ENCODE data around the gene DAB2IP. TPM values are rescaled to one million over a fixed set of nuclear protein-coding genes. Genes with fewer than 3 reads are reported as not detected.

DAB2IP gene
- total and polyA plus RNA-seq, 2 donors from 2014 or later, result 33.8 to 105 TPM

GRCh38 chr9:121748727-121749423, 97.4 kb downstream of the DAB2IP start:
- DNase-seq, result peak in 1 of 5 donors; percentile 91
- Histone ChIP-seq H3K27me3 (ENCODE audit: control insufficient read depth, insufficient read depth, low read length) (no peaks in the 10 kb centered on the region), H3K4me3 (ENCODE audit: low read length in 3 of 3) (no peak overlapping the region), H3K9ac (ENCODE audit: low read length in 3 of 3) (no peak overlapping the region), H3K9me3 (ENCODE audit: control insufficient read depth in 2 of 3, insufficient read depth in 1 of 3, low read length in 3 of 3) (no peaks in the 10 kb centered on the region), H3K27ac (ENCODE audit: low read depth in 2 of 2, low read length in 2 of 2) (peak overlapping the region; percentile 44 to 64), H3K36me3 (ENCODE audit: control insufficient read depth in 2 of 3, insufficient read depth in 3 of 3, low read length in 3 of 3) (no peaks in the 10 kb centered on the region), H3K4me1 (ENCODE audit: control insufficient read depth in 2 of 3, insufficient read depth in 2 of 3, low read depth in 1 of 3, low read length in 3 of 3) (peaks cover 4 to 84% (median 62%) of the 10 kb centered on the region in 3 donors)
- FAIRE-seq, result no peak
- TF ChIP-seq CTCF (IDR thresholded peaks at IDR 0.05; ENCODE audit: borderline replicate concordance, extremely low read depth, insufficient read depth), result no peak
- intact Hi-C loops (cut with DNase I), result no loop called here

GRCh38 chr9:121749614-121750013, 98.2 kb downstream of the DAB2IP start:
- intact Hi-C loops (cut with DNase I), result no loop called here
- Histone ChIP-seq H3K4me1 (ENCODE audit: control insufficient read depth in 2 of 3, insufficient read depth in 2 of 3, low read depth in 1 of 3, low read length in 3 of 3) (peaks cover 2 to 84% (median 65%) of the 10 kb centered on the region in 3 donors), H3K4me3 (ENCODE audit: low read length in 3 of 3) (no peak overlapping the region), H3K27me3 (ENCODE audit: control insufficient read depth, insufficient read depth, low read length) (no peaks in the 10 kb centered on the region), H3K36me3 (ENCODE audit: control insufficient read depth in 2 of 3, insufficient read depth in 3 of 3, low read length in 3 of 3) (no peaks in the 10 kb centered on the region), H3K9ac (ENCODE audit: low read length in 3 of 3) (no peak overlapping the region), H3K9me3 (ENCODE audit: control insufficient read depth in 2 of 3, insufficient read depth in 1 of 3, low read length in 3 of 3) (no peaks in the 10 kb centered on the region), H3K27ac (ENCODE audit: low read depth in 2 of 2, low read length in 2 of 2) (peak overlapping the region; percentile 44 to 64)
- FAIRE-seq (no peak), DNase-seq (no peak)
- TF ChIP-seq CTCF (IDR thresholded peaks at IDR 0.05; ENCODE audit: borderline replicate concordance, extremely low read depth, insufficient read depth), result no peak

GRCh38 chr9:121750259-121750714, 98.9 kb downstream of the DAB2IP start:
- Histone ChIP-seq H3K4me3 (ENCODE audit: low read length in 3 of 3) (no peak overlapping the region), H3K9me3 (ENCODE audit: control insufficient read depth in 2 of 3, insufficient read depth in 1 of 3, low read length in 3 of 3) (no peaks in the 10 kb centered on the region), H3K36me3 (ENCODE audit: control insufficient read depth in 2 of 3, insufficient read depth in 3 of 3, low read length in 3 of 3) (no peaks in the 10 kb centered on the region), H3K27me3 (ENCODE audit: control insufficient read depth, insufficient read depth, low read length) (no peaks in the 10 kb centered on the region), H3K27ac (ENCODE audit: low read depth in 2 of 2, low read length in 2 of 2) (peak overlapping the region in 1 of 2 donors; percentile 47), H3K9ac (ENCODE audit: low read length in 3 of 3) (peak overlapping the region in 1 of 3 donors; percentile 55), H3K4me1 (ENCODE audit: control insufficient read depth in 2 of 3, insufficient read depth in 2 of 3, low read depth in 1 of 3, low read length in 3 of 3) (peaks cover 0 to 81% (median 66%) of the 10 kb centered on the region in 3 donors)
- intact Hi-C loops (cut with DNase I), result no loop called here
- no peak for TF ChIP-seq CTCF (IDR thresholded peaks at IDR 0.05; ENCODE audit: borderline replicate concordance, extremely low read depth, insufficient read depth)
- DNase-seq (peak in 1 of 5 donors; percentile 30), FAIRE-seq (no peak)

Measured in kidney (tissue), 14 donors.